Measurements from ENCODE around the gene ZNF281.

DNA sequence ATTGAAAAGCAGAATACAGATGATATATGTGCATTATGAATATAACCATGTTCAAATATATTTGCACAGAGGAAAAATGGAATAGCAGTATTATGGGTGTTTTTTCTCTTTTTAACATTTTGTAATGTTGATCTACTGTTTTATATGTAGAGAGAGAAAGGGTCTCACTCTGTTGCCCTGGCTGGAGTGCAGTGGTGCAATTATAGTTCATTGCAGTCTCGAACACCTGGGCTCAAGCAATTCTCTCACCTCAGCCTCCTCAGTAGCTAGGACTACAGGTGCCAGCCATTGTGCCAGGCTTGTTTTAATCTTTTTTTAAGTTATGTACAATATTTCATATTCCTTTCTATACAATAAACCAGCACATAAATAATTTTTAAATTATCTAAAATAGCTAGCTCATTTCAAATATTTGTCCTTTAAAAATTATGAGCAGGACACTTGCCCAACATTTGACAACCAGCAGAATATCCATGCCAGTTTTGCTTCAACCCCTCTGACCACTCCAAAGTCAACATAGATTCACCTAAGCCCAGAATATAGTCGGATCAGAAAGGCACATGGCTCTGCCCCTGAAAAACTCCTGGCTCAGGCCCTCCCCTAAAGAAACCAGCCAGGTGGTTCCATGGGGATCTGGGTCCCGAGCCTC is 29.8 kb downstream of the ZNF281 start:
- TF ChIP-seq CTCF (IDR thresholded peaks at IDR 0.05; ENCODE audit: low read depth, low read length): no peak
- TF ChIP-seq POLR2A (IDR thresholded peaks at IDR 0.05; ENCODE audit: extremely low read depth, insufficient read length): no peak
- TF ChIP-seq, protein P1, sequence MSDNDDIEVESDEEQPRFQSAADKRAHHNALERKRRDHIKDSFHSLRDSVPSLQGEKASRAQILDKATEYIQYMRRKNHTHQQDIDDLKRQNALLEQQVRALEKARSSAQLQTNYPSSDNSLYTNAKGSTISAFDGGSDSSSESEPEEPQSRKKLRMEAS (IDR thresholded peaks at IDR 0.05; ENCODE audit: low read depth, low read length): no peak
